PC-3 (cell line): Measurements from ENCODE around the gene KRT15.

Source experiments
- EZH2 ChIP-seq: fragments of 300-600 bp; sonication (generic); IDR thresholded peaks from one replicate; pipeline ENCODE4 v1.6.1; 2017; ENCODE audit warnings: antibody characterized with exemption, mild to moderate bottlenecking, low read length; ENCODE audit not compliant: unreplicated experiment
- EZH2phosphoT487 ChIP-seq: fragments of 300-600 bp; sonication (generic); IDR thresholded peaks from 2 replicates; pipeline ENCODE4 v1.6.1; 2018; ENCODE audit warnings: mild to moderate bottlenecking, antibody characterized with exemption, low read length, borderline replicate concordance
- TF ChIP-seq, protein P1 (sequence below): fragments of 300-600 bp; sonication (generic); conservative IDR thresholded peaks from 2 replicates; pipeline ENCODE4 v1.5.1; 2017; ENCODE audit warnings: antibody characterized with exemption, low read depth, mild to moderate bottlenecking, low read length

DNA sequence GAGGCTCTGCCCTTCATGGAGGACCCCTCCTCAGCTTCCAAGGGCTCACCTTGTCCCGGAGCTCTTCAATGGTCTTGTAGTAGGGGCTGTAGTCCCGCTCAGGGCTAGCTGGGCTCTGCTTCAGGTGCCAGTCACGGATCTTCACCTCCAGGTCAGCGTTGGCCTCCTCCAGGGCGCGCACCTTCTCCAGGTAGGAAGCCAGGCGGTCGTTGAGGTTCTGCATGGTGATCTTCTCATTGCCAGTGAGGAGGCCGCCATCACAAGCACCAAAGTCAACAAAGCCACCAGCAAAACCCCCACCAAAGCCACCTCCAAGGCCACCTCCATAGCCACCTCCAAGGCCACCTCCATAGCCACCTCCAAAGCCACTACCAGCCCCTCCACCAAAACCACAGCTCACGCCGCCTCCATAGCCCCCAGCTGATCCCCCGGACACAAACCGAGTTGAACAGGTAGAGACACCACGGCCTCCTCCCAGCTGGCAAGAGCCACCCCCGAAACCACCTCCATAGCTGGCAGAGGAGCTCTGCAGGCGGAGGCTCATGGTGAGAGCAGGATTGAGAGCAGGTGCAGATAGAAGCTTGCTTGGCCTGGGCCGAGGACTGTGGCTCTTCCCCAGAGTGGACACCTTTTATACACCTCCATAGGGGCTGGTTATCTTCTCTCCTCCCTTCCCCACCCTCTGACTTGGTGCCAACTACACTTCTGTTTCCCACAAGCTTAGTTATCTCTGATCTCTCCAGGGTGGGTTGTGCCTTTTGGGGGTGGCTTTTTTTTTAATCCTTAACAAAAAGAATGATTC, 13.5 kb downstream of the KRT15 start, which contains the start of gene KRT13:
- TF ChIP-seq, protein P1, sequence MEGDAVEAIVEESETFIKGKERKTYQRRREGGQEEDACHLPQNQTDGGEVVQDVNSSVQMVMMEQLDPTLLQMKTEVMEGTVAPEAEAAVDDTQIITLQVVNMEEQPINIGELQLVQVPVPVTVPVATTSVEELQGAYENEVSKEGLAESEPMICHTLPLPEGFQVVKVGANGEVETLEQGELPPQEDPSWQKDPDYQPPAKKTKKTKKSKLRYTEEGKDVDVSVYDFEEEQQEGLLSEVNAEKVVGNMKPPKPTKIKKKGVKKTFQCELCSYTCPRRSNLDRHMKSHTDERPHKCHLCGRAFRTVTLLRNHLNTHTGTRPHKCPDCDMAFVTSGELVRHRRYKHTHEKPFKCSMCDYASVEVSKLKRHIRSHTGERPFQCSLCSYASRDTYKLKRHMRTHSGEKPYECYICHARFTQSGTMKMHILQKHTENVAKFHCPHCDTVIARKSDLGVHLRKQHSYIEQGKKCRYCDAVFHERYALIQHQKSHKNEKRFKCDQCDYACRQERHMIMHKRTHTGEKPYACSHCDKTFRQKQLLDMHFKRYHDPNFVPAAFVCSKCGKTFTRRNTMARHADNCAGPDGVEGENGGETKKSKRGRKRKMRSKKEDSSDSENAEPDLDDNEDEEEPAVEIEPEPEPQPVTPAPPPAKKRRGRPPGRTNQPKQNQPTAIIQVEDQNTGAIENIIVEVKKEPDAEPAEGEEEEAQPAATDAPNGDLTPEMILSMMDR, result no peak
- TF ChIP-seq EZH2 (no peak), EZH2phosphoT487 (no peak)
